HG02938 (cell line): Measurements from ENCODE around the gene KCNMA1.
A peak's percentile ranks its signal among the peaks of the same experiment; 100 is the strongest.
"Not testable (repeated sequence)": the region's sequence is repeated elsewhere in the genome, so short reads cannot be mapped to it uniquely, and the experiment has no call there.

Experiments
- ATAC-seq: cut with Tn5 transposase; IDR thresholded peaks from one replicate; pipeline ENCODE4 v1.9.1; 2021; ENCODE audit warnings: mild to moderate bottlenecking, moderate library complexity; ENCODE audit not compliant: unreplicated experiment

KCNMA1 gene

DNA sequence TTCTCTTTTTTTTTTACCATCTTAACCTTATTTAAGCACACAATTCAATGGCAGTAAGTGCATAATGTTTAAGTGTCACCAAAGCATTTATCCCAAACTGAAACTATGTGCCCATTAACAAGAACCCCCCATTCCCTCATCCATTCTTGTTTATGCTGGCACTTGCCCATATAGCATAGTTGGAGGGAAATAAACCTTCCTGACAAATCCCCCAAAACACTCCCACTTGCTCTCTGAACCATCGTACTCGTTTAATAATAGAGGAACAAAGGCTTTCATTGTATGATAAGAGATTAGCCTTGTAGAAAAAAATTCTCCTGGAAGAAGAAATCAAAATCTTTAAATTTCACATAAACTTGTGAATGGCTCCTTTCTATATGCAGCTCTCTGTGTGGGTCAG, 26.4 kb upstream of the KCNMA1 start:
- ATAC-seq: no peak

DNA sequence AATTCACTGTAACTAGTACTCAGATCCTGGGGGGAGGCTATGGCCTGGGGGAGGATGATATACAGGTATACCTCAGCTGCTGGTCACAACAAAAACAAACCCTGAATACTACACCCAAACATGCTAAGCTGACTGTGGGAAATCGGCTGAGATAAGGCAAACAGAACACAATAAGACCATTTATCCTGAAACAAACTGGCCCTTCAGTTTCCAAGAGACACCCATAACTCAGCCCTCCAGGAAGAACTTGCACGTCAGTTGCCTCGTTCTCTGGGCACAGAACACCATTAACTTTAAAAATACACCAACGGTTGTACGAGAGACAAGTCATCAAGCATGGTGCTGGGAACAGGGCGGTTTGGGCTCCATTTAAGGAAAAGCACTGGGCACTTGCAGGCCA, 24.1 kb upstream of the KCNMA1 start:
- no peak for ATAC-seq

DNA sequence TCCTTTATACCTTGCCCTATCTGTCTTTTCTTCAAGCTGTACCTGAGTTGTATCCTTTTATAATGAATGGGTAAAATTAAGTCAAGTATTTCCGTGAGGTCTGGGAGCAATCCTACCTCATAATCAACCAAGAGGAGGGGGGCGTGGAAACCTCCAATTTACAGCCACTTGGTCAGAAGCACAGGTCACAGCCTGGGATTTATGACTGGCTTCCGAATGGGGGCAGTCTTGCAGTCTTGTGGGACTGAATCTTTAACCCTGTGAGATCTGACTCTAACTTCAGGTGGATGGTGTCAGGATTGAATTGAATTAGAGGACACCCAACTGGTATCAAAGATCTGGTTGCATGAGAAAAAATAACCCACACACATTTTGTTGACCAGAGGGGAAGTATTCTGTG, 23.5 kb upstream of the KCNMA1 start:
- no peak for ATAC-seq

DNA sequence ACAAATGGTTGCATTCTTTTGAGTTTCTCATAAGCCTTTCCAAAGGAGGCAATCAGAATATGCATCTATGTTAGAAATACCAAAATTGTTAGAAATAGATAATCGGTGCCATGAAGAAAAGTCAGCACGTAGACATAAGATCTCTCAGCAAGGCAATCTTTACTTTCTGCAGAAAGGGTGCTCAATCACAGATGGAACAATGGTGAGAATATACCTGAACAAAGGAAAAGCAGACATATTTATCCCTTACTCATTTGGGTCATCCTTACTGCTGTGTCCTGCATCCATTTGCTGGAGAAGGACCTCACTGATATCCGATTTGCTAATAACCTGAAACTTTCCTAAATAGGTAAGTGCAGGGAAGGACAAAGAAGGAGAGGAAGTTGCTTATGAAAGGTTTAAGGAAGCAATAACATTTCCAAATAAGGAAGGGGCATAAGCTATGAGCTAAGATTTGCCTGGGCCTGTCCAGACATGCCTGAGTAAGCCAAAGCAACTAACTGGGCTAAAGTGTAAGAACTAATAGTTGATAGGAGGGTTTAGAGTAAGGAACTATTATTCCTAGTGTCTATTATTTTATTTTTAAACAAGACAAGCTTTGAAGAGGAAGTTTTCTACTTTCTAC, 21.6 kb upstream of the KCNMA1 start:
- ATAC-seq: not testable (repeated sequence)

DNA sequence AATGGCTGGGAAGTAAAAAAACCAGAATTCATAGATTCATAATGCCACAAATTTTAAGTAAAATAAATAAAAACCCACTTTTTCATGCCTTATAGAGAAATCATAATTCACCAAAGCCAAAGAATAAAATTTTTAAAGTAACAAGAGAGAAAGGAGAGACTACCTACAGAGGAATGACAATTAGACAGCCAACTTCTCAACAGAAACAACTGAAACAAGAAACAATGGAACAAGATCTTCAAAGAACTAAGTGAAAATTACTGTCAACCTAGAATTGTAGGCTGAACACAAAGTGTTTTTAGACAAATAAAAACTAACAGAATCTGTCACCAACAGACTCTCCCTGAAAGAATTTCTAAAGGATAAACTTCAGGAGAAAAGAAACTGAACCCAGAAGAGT, 15.6 kb upstream of the KCNMA1 start:
- ATAC-seq: no peak

DNA sequence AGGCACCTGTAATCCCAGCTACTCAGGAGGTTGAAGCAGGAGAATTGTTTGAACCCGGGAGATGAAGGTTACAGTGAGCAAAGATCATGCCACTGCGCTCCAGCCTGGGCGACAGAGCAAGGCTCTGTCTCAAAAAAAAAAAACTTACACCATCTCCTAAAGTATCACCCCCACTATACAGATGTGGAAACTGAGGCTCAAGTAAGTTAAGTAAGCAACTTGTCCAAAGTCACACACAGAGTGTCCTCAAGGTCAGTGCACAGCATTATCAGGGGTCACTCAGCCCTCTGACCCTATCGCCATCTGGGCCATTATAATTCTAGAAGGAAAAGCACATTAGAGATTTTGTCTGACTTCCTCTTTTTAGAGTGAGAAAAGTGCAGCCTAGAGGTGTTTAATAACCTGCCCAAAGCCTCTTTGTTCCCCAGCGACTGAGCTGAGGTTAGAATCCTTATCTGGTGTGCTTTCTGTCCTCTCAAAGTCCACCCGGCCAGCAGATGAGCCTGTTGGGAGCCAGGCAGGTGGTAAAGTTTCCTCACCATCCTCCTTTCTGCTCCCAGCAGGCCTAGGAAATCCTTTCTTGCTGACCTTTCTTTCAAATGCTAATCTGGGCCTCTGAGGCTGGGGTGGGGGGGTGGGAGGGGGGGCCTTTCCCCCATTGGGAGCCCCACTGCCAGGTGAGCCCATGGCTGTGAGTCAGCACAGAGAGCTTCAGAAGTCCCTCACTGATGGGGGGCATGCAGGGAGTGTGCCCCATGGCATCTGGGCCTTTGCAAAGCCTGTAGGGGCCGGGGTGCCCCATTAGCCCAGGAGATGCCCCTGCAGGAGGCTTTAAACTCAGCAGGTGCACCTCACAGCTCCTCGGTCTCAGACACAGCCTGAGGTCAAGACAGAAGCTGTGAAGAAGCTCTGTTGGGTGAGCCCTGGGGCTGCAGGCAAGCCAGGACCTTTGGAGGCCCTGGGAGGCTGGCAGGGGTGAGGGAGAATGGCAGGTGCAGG, 12.0 kb upstream of the KCNMA1 start:
- peak; percentile 69 for ATAC-seq

DNA sequence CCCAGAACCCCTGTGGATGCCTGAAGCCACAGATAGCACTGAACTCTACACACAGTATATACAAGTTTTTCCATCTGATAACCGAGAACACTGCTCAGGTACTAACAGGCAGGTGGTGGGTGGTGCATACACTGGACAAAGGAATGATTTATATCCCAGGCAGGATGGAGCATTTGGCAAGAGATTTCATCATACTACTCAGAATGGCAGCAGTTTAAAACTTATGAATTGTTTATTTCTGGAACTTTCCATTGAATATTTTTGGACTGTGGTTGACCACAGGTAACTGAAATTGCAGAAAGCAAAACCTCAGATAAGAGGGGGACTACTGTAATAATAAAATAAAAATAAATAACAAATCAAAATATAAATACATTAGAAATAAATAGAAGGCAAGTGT, 10.9 kb upstream of the KCNMA1 start:
- no peak for ATAC-seq

DNA sequence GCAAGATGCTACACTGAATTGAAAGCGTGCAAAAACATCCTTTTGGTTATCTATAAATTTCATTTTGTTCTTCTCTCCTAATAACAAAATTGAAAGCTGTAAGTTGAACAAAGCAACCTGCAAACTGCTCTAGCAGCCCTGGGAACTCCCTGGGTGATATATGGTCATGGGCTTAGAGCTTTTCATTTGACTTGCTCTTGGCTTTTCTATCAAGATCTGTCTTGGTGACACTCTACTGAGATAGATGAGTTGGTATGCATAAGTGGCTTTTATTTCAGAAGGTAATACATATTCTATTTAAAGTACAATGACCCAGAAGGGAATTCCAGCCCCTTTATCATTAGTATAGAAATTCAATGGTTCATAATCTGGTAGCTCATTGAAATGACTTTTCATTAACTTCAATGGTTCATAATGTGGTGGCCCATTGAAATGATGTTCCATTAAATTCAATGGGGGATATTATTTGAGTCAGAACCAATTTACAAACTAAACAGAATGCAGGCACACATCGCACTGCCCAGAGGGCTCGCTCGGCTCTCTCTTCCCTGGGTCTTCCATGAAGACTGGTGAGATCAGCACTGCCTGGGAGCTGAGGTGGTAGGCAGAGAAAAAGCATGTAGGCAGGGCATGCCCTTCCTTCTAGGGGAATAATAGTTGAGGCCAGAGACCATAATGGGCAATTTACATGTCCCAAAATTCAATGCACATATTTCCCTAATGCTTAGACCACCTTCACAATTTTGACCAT, 10.1 kb upstream of the KCNMA1 start:
- no peak for ATAC-seq

DNA sequence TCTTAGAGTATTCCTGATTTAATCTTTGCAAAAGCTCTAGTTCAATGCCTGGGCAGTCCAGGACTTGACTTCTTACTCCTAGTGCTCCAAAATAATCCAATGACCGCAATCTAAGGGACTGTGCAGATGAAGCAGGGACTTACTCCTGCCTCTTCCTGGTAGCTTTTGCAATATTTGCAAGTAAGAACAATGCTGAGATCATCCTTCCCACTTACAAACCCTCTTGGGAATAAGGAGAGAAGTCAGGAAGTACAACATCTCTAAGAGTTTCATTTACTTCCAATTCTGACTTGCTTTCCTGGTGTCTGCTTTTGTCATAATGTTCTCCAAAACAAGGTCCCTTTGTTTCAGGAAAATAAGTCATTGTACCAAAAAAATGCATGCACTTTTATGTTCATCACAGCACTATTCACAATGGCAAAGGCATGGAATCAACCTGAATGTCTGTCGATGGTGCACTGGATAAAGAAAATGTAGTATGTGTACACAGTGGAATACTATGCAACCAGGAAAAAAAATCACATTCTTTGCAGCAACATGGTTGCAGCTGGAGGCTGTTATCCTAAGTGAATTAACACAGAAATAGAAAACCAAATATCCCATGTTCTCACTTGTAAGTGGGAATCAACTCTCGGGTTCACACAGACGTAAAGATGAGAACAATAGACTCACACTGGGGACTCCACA, 7.1 kb upstream of the KCNMA1 start:
- ATAC-seq: no peak

DNA sequence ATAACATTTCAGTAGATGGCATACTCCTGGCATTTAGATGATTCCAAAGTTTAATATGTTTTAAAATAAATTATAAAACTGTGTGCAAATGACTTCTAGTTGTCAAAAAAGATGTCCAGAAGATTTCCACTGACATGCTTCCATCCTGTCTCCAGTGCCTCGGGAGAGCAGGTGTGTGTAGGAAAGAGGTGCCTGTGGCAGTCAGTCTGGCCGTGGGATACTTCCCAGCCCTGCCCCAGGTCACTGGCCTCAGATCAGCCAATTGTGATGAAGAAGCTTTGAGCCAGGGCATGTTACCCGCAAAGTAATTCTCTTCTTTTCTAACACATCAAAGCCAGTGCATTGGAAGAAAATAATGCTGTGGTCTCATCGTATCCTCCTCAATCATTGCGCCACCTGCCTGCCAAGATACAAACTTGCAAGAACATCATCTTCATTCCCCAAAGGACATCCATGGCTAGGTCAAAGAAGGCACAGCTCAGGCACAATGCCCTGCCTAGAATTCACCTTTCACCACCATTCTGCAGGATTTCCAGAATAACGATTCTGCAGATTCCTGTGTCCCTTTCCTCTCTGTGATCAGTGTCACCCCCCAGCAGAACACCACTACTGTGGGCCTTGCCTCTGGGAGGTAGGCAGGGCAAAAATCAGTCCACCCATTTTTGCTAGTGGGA, 6.3 kb upstream of the KCNMA1 start:
- ATAC-seq: no peak

DNA sequence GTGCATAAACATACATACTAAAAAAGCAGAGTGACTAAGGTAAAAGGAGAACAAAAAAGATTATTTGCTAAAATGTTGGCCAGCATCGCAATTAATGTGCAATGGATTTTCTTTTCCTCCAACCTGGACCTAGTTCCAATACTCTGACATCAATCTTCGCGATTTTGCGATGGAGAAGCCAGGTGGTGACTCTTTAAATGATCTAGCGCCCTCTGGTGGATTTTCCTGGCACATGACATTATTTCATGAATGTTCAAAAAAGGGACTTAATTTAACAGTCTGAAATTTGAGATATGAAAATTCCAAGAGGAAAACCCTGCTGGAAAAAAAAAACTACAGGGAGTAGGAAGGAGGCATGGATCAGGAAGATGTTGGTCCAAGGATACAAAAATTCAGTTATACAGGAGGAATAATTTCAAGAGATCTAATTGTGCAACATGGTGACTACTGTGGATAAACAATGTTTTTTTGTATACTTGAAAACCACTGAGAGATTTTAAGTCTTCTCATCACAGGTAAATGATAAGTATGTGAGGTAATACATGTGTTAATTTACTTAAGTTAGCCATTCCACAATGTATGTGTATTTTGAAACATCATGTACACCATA, 4.3 kb upstream of the KCNMA1 start:
- ATAC-seq: no peak

DNA sequence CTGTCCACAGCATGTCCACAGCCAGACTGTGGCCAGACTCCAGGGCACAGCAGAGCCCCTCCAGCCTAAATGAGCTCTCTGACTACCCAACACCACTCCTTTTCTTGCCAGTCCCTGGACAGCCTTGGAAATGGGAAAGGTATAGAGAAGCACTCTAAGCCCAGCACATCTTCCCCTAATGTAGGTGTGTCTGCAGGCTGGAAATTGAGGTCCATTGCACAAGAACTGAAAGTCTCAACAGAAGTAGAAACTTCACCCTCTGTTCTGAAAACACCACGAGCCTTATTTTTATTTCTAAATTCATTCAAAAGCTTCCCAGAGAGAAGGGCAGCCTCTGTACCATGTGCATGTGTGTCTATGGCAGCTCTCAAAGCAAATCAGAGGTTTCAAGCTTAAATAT, 3.7 kb upstream of the KCNMA1 start:
- no peak for ATAC-seq

DNA sequence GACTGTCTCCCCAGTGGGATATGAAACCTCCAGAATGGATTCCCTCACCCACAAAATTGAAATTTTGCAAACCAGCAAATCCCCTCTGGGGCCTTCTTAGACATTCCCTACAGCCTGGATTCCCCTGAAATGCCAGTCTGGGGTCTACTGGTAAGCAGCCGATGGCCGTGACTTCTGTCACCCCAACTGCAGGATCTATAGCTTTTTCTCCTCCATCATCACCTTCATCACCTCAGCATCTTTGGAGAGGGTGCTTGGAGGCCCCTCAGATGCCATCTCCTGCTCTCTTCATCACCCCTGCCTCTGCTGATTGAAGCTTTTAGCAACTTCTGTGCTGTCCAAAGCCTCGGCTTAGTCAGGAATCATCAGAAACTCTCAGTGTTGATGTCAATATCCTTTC, 2.6 kb upstream of the KCNMA1 start:
- ATAC-seq: no peak

DNA sequence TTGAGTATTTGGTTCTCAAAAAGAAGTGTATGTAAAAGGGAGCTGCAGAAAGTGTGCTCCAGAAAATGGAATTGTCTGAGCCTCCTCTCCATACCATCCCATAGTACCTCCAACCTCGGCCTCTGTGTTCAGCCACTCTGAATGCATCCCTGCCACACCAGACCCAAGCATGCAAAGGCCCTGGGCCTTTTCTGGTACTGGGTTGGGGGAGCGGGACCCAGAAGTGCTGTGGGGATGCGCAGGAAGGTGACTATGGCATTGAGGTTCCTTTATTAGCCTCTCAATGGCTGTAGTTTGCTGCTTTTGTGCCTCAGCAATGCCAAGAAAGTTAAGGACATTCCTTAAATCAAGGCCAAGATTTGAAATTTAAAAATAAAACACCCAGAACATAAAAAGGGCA, 2.1 kb upstream of the KCNMA1 start:
- no peak for ATAC-seq

DNA sequence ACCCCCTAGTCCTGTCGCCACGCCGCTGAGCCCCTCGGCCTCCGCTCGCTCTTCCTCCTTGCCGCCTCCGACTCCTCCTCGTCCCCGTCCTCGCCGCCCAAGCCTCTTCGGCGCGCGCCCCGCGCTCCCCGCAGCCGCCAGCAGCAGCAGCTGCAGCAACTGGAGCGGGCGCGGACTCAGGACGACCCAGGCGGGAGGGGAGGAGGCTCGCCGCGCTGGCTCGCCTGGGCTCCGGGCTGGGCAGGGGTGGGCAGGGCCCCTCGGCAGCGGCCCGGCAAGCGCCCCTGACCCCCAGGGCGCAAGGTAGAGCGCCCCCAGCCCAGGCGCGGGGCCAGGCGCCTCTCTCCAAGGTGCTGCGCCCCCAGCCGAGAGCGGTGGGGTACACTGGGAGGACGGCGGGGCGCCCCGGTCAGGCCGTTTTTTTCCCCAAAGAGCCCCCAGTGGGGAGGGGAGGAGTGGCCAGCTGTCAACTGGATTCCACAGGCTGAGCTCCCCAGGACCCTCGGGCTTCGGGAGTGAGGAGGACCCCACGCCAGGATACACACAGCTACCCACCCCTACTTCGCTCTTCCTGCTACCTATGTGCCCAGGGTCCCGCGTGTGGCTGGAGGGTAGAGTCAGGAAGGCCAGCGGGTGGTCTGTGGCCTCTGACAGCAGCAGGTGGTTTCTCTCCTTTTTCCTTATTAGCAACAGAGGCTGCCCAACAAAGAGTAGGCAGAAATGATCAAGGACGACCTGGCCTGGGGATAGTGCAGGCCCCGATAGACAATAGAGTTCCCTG, 903 bp upstream of the KCNMA1 start:
- no peak for ATAC-seq

DNA sequence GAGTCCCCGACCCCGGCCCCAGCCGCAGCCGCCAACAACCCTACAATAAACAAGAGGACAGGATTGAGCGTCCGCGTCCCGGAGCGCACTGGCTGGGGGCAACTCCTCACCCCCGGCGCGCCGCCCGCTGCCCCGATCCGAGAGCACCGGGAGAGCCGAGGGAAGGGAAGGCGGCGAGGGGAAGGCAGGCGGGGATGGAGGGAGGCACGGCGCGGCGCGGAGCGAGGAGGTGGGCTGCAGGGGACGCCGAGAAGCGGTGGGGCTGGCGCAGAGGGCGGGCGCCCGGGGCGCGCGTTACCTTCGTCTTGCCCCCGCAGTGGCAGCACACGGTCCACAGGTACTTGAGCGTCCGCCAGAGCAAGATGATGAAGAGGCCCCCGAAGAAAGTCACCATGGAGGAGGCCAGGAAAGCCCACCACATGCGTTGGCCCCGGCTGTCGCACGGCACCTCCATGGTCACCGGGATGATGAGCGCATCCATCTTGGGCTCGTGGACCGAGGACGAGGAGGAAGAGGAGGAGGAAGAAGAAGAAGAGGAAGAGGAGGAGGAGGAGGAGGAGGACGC, 559 bp downstream of the KCNMA1 start:
- no peak for ATAC-seq

DNA sequence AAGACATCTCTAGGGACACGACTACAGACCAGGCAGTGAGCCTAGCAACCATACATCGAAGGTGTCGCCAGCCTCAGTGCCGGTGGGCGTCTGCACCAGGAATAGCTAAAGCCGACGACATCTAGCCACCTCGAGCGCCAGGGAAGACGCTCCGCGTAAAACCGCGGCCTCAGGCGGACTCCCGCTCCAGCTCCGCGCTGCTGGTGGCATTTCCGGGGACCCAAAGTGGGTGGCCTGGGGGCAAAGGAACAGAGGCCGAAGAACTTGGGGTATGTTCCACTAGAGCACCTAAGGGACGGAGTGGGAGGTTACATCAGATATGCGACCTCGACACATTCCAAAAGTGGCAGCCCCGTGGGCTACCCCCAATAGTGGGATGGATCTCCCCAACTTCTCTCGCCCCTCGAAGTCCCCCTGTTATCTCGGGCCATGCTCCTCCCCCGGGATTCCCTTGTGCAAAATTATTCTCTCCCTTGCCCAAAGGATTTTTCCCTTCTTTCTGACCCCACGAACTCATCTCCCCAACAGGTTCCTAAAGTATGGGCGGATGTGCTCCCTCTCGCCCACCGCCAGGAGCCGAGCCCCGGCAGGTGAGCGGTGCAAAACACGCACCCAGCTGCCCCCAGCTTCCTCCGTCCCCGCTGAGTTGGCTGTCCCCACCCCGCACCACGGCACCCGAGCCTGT, 1.2 kb downstream of the KCNMA1 start:
- no peak for ATAC-seq
